GM19351 (cell line): Measurements from ENCODE around the gene RPL7L1.
"Not testable (repeated sequence)": the region's sequence is repeated elsewhere in the genome, so short reads cannot be mapped to it uniquely, and the experiment has no call there.

Source experiments
- ATAC-seq: cut with Tn5 transposase; IDR thresholded peaks from one replicate; pipeline ENCODE4 v1.9.1; 2021; ENCODE audit warnings: mild to moderate bottlenecking, moderate library complexity; ENCODE audit not compliant: unreplicated experiment

RPL7L1 gene

GRCh38 chr6:42879372-42880239 lies at the start of gene RPL7L1:
Gene RPL7L1 (plus strand): TSS chr6:42879616. CDS start chr6:42879911, 295 bp downstream.
- peak; percentile 90 for ATAC-seq

- no peak for ATAC-seq
These were observed 48.2 kb upstream of the RPL7L1 start for GRCh38 chr6:42831237-42831636.

- ATAC-seq: no peak
These were observed 45.4 kb upstream of the RPL7L1 start for GRCh38 chr6:42834056-42834455.

- ATAC-seq: no peak
These were observed 37.4 kb upstream of the RPL7L1 start for GRCh38 chr6:42841844-42842584.

- no peak for ATAC-seq
These were observed 34.1 kb upstream of the RPL7L1 start for GRCh38 chr6:42845327-42845694.

DNA sequence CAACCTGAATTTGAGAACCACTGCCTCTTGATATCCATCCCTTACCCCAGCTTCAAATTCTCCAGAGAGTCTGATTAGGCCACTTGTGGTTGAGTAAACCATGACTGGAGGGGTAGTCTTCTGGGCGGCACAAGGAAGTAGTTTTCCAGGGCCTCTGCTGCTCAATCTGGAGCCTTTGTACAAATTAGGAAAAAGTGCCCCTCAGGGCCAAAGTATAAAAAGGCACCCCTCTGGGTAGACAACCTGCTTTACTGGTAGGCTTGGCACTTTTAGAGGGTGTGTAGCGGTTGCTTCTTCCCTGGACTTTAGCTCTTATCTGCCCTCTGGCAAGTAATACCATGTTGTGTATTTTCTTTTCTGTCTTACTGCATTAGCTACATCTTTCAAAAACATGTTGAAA lies 32.9 kb upstream of the RPL7L1 start:
- no peak for ATAC-seq

- no peak for ATAC-seq
These were observed 30.7 kb upstream of the RPL7L1 start for GRCh38 chr6:42848700-42849099.

DNA sequence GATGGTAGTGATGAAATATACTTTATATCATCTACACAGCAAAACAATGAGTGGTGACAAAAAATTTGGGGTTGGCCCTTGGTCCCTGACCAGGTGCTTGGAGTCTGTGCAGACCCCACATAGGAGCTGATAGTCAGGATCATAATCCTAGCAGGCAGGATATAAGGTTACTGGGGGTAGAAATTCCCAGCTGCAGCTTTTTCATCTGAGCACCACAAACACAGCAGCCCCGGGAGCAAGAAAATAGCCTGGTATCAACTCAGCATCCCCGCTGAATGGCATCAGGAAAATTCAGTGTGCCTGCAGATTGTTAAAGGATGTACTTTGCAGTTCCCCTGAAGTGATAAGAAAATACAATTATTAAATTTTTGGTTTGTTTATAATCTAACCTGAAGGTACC lies 27.8 kb upstream of the RPL7L1 start:
- no peak for ATAC-seq

GRCh38 chr6:42860036-42860435 lies 19.4 kb upstream of the RPL7L1 start:
- no peak for ATAC-seq

GRCh38 chr6:42860481-42860880 lies 18.9 kb upstream of the RPL7L1 start:
- ATAC-seq: no peak

GRCh38 chr6:42864602-42865001 lies 14.8 kb upstream of the RPL7L1 start:
- ATAC-seq: no peak

- ATAC-seq: no peak
These were observed 9.1 kb upstream of the RPL7L1 start for GRCh38 chr6:42870145-42870936.

GRCh38 chr6:42871711-42872110 lies 7.7 kb upstream of the RPL7L1 start:
- no peak for ATAC-seq

DNA sequence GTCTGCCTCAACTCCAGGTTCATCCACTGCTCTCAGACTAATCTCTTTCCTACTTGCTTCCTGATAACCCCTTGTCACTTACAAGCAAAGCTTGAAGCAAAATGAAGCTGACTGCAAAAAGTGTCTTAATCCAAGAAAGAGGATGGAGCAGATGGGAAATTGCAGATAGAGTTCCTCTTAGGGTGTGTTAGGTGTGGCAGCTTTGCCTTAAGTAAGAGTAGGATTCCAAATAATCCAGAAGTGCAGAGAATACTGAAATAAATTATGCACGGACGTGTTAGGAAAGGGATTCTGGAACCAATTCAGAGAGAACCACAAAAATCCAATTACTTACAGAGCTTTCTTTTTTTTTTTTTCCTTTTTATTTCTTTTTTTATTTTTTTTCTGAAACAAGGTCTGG lies 6.1 kb upstream of the RPL7L1 start:
- no peak for ATAC-seq

DNA sequence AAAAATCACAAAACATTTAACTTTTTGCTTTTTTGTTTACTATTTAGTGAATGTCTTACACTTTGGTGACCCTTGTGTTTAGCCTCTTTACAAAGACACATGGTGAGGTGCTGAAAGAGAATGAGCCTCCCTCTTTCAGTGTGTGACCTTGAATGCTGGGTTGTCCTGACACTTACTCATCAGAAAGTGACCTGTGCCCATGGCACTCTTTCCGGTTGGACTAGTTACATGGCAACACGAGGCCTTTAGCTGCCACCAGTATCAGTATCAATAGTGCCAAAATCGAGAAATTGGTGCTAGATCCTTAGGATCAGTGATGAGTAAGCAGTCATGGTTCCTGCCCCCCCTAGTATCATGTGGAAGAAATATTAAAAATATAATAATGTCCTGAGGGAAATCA lies 1.7 kb upstream of the RPL7L1 start:
- no peak for ATAC-seq

DNA sequence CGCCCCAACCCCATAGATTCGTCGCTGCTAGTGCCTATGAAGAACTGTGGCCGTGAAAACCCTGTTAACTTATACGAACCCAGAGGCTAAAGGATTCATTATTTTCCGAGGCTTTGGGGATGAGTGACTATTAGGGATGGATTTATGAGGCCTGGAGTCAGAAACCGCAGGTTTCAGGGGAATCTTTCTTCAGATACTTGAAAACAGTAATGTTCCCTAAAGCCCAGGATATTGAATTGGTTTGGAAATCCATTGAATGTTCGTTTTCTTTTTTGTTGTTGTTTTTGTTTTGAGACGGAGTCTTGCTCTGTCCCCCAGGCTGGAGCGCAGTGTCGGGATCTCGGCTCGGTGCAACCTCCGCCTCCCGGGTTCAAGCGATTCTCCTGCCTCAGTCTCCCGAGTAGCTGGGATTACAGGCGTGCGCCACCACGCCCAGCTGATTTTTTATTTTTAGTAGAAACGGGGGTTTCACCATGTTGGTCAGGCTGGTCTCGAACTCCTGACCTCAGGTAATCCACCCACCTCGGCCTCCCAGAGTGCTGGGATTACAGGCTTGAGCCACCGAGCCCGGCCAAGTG lies 913 bp downstream of the RPL7L1 start:
- ATAC-seq: not testable (repeated sequence)

- ATAC-seq: not testable (repeated sequence)
These were observed 1.5 kb downstream of the RPL7L1 start for GRCh38 chr6:42880871-42881270.

- ATAC-seq: no peak
These were observed 6.3 kb downstream of the RPL7L1 start for GRCh38 chr6:42885702-42886101.

DNA sequence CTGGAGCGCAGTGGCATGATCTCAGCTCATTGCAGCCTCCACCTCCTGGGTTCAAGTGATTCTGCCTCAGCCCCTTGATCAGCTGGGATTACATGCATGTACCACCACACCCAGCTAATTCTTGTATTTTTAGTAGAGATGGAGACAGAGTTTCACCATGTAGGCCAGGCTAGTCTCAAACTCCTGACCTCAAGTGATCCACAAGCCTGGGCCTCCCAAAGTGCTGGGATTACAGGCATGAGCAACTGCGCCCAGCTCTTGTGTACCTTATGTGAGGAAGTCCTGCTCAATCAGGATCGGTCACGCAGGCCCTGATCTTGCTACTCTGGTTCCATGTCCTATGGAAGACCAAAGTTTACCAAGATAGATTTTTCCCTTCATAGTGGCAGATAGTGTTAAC lies 8.8 kb downstream of the RPL7L1 start:
- not testable (repeated sequence) for ATAC-seq

- ATAC-seq: no peak
These were observed 10.4 kb downstream of the RPL7L1 start for GRCh38 chr6:42889815-42890214.
